ENCODE results near the gene FBRSL1.
"Not testable (repeated sequence)": the region's sequence is repeated elsewhere in the genome, so short reads cannot be mapped to it uniquely, and the experiment has no call there.

Gene FBRSL1

DNA sequence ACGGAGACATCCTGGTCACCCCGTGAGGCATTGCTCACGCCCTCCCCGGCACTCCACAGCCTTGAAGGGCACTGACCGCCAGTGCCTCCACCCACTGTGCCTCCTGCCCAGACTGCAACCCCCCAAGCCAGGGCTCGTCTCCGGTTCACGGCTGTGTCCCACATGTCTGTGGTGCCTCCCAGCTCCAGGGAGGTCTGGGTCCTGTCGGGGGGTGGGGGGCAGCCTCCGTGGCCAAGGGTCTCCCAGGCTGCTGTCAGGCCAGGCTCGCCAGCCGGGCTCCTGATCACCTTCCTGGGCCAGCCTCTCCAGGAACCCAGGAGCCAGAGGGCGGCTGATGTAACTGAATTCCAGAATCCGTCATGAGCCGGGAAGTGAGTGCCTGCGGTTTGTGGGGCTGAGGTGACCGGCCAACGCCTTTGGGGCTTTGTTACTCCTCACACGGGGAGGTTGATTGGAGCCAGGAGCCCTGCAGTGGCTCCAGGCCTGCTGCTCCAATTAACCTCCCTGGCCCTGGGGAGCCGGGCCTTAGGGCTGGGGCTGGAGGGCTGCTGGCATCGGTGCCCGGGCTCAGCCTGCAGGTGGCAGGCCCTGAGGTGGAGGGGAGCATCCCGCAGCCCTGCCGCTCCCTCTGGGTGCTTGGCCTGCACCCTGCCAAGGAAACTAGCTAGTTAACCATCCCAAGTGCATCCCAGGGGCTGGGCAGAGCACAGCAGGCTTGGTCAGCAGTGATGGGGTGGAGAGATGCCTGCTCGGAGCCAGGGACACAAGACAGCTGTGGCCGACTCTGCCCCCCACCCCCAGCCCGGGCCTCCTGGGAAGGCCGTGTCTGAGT lies 36.4 kb upstream of the FBRSL1 start:
- DNase-seq (ENCODE audit: low read depth in 2 of 2): no peak

DNA sequence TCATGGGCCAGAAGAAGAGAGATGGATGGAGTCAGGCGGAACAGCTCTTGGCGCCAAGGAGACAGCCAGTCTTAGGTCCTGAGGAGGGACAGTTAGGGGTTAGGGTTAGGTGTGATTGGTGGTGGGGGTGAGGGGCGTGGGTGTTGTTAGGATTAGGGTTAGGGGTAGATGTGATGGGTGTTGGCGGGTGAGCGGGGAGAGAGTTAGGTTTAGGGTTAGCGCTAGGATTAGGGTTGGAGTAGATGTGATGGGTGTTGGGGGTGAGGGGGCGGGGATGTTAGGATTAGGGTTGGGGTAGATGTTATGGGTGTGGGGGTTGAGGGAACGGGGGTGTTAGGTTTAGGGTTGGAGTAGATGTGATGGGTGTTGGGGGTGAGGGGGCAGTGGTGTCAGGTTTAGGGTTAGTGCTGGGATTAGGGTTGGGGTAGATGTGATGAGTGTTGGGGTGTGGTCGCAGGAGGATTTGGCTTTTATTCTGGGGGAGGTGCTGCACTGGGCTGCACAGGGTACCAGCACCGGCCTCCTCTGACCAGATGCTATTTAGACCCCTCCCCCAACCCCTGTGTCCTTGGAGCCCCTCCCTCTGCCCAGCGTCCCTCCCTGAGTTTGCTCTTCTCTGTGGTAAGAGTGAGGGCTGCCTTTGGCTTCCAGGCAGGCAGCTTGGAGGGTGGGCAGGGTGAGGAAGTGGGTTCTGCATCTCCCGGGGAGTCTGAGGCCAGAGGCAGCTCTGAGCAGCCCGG lies 35.6 kb upstream of the FBRSL1 start:
- DNase-seq (ENCODE audit: low read depth in 2 of 2): no peak

DNA sequence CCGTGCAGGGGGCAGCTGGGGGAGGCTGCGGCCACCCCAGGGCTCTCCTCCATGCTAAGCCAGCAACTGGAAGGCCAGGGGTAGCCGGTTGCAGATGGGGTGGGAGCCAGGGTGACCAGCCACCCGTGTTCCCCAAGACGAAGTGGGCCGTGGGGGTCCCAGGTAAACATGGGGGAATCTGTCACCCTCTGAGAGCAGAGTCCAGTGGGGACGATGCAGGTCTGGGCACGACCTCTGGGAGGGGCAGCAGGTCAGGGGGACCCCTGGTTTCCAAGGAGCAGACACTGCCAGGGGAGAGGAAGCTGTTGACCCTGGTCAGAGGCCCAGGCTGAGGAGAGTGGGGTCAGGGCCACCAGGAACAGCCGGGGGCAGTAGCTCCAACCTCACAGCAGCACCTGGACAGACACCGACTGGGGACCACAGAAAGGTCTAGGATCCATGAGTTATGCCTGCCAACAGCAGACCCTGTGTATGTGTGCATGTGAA lies 35.0 kb upstream of the FBRSL1 start:
- no peak for DNase-seq (ENCODE audit: low read depth in 2 of 2)

DNA sequence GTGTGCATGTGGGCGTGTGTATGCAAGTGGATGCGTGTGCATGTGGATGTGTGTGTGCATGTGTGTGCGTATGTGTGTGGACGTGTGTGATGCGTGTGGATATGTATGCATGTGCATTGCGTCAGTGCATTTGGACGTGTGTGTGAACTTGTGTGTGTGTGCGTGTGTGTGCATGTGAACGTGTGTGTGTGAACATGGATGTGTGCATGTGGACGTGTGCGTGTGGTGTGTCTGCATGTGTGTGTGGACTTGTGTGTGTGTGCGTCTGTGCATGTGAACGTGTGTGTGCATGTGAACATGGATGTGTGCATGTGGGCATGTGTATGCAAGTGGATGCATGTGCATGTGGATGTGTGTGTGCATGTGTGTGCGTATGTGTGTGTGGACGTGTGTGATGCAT lies 34.4 kb upstream of the FBRSL1 start:
- DNase-seq (ENCODE audit: low read depth in 2 of 2): no peak

GRCh38 chr12:132456186-132456943 lies 33.6 kb upstream of the FBRSL1 start:
- DNase-seq (ENCODE audit: low read depth in 2 of 2): no peak

DNA sequence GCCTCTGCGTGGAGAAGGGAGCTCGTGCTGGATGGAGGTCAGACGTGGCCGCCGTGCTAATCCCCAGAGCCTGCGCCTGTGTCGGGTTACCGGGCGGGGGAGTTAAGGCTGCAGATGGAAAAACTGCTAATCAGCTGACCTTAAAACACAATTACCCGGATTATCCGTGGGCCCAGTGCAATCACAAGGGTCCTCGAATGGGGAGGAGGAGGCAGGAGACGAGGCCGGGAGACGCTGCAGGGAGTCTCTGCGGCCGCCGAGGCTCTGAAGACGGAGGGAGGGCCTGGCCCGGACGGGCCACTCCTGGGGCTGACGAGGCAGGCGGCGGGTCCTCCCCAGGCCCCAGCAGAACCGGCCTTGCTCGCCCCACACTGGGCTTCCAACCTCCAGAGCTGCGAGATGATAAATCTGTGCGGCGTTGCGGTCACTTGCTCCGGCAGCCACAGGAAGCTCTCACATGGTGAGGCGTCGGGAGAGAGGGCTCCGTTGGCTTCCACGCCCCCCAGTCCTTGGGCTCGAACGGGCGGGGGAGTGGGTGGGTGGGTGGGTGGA lies 32.9 kb upstream of the FBRSL1 start:
- no peak for DNase-seq (ENCODE audit: low read depth in 2 of 2)

DNA sequence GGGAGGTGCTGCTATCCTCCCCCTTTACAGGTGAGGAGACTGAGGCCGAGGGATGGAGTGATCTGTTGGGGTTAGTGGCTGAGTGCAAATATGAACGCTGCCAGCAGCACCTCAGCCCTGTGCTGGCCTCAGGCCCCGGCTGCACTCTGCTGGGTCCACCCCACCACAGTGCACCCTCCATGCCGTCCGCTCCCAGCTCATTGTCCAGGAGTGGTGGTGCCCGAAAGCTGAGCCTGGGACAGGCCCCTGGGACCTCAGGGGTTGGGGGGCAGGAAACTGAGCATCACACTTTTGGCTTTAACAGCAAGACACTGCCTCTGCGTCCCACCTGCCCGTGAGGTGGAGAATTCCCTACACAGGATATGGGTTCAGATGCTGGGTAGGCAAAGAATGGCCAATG lies 31.5 kb upstream of the FBRSL1 start:
- no peak for DNase-seq (ENCODE audit: low read depth in 2 of 2)

- DNase-seq (ENCODE audit: low read depth in 2 of 2): no peak
Measured at GRCh38 chr12:132458846-132459641, 30.9 kb upstream of the FBRSL1 start.

- no peak for DNase-seq (ENCODE audit: low read depth in 2 of 2)
Measured at GRCh38 chr12:132460571-132460970, 29.4 kb upstream of the FBRSL1 start.

DNA sequence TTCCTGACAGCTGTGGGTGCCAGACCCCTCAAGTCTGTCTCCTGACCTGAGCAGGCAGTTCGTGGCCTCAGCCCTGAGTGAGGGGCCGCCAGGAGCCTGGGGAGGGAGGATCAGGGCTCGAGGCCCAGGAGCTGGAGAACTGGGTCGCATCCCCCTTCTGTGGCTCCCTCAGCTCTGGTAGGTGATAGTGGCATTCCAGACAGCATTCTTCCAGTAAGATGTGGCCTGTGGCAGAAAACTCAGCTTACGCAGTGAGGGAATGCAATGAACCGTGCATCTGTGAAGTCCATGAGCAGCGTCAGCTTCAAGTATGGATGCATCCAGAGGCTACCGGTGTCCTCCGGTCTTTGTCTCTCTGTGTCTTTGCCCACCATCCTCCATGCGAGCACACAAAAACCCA lies 28.4 kb upstream of the FBRSL1 start:
- no peak for DNase-seq (ENCODE audit: low read depth in 2 of 2)

DNA sequence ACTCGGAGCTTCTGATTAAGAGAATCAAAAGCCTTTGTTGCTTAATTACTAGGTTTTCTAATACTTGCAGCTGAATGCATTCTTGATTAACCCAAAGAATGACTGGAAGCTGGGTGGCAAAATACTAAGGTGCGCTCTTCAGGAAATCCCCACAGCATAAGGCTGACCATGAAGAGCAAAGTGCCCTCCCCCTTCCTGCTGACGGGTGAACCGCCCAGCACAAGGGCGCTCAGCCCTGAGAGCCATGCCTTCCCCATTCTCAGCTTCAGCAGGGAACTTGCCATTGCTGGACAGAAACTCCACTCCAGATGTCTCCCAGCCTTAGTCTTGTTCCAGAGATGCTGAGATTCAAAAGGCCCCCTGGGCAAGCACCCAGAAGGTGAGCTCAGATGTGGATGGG lies 27.2 kb upstream of the FBRSL1 start:
- no peak for DNase-seq (ENCODE audit: low read depth in 2 of 2)

DNA sequence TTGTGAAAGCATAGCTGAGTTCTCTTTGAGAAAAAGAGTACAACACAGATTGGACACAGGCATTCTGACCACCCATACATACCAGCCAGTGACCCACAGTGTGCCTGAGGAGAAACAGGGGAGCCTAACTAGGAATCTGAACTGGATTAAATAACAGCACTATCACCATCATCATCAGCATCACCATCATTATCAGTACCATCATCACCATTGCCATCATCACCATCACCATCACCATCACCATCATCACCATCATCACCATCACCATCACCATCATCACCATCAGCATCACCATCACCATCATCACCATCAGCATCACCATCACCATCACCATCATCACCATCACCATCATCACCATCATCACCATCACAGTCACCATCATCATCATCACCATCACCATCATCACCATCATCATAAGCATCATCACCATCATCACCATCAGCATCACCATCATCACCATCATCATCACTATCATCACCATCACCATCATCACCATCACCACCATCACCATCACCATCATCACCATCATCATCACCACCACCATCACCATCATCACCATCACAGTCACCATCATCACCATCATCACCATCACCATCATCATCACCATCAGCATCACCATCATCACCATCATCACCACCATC lies 26.5 kb upstream of the FBRSL1 start:
- DNase-seq (ENCODE audit: low read depth in 2 of 2): not testable (repeated sequence)

DNA sequence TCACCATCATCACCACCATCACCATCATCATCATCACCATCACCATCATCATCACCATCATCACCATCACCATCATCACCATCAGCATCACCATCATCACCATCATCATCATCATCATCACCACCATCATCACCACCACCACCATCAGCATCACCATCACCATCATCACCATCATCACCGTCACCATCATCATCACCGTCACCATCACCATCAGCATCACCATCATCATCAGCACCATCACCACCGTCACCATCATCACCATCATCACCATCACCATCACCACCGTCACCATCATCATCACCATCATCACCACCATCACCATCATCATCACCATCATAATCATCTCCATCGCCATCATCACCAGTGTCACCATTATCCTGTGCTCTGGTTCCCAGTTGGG lies 25.6 kb upstream of the FBRSL1 start:
- not testable (repeated sequence) for DNase-seq (ENCODE audit: low read depth in 2 of 2)

DNA sequence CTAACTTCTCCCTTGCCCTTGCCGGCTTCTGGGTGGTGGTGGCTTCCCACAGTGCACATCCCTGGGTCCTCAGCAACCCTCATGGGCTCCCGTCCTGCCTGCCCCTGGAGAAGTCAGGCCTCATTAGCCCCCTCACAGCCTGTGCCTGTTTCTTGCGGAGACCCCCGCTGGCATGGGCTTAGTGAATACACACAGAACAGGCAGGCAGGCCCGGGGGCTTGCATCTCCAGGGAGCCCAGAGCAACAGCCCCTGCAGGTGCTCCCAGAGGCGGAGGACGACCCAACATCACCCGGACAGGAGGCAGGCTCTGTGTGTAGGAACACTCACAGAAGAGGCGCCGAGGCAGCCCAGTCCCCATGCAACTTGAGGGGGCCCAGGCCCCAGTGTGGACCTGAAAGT lies 25.1 kb upstream of the FBRSL1 start:
- DNase-seq (ENCODE audit: low read depth in 2 of 2): no peak

DNA sequence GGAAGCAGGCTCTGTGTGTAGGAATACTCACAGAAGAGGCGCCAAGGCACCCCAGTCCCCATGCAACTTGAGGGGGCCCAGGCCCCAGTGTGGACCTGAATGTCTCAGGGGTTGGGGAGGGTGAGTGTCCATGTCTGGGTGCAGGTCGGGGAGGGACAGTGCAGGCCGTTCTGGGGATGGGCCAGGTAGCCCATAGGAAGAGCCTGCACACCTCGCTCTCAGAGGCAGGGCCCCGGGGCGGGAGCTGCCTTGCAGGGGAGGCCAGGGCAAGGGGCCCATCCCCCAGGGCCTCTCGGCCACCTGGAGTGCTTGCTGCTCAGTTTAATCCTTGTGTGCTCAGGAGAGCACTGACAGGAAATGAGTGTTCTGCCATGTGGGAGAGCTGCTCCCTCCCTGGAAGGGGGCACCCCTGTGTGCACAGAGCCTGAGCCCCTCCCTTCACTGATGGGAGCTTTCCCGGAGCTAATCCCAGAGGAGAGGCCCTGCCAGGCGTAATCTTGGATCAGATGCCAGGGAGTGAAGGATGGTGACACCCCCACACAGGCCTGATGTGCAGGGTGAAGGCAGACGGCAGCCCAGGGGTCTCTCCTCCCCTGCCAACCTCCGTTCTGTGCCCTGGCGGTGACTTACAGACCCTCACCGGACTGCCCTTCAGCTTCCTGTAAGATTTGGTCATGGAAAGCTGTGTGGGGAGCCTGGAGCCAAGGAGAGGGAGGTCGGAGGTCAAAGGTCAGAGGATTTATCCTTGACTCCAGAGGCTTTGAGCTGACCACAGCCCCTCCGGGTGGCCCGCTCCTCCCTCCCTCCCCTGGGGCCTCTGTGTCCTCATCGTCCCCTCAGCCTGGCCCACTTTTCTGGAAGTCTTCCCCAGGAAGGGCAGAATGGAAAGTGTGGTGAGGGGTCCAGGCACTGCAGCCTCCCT lies 24.4 kb upstream of the FBRSL1 start:
- no peak for DNase-seq (ENCODE audit: low read depth in 2 of 2)

DNA sequence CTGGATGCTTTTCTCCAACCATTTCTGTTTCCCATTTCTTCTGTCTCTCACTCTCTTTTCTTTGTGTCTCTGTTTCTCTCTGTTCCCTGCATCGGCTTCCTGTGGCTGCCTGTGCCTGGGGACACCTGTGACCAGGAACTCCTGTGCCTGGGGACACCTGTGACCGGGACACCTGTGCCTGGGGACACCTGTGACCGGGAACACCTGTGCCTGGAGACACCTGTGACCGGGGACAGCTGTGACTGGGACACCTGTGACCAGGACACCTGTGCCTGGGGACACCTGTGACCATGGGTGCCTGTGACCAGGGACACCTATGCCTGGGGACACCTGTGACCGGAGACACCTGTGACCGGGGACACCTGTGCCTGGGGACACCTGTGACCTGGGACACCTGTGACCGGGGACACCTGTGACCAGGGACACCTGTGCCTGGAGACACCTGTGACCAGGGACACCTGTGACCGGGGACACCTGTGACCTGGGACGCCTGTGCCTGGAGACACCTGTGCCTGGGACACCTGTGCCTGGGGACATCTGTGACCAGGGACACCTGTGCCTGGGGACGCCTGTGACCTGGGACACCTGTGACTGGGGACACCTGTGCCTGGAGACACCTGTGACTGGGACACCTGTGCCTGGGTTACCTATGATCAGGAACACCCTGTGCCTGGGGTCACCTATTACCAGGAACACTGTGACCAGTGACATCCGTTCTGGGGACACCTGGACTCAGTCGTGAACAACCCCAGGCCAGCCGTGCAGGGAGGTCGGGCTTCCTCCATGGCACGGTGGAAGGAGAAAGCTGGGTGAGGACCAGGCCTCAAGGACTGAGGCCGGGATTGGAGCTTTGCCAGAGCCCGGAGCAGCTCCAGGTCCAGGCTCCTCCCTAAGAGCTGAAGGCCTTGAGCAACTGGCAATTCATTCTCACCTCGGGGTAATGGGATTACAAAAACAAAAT lies 23.4 kb upstream of the FBRSL1 start:
- DNase-seq (ENCODE audit: low read depth in 2 of 2): no peak

DNA sequence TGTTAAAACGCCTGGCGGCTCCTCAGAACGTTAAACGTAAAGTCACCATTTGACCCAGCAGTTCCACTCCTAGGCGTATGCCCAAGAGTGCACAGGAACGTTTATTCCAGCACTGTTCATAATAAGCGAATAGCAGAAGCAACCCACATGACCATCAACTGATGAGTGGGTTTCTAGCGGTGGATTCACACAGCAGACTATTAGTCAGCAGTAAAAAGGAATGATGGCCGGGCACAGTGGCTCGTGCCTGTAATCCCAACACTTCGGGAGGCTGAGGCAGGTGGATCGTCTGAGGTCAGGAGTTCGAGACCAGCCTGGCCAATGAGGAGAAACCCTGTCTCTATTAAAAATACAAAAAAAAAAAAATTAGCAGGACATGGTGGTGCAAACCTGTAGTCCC lies 22.4 kb upstream of the FBRSL1 start:
- no peak for DNase-seq (ENCODE audit: low read depth in 2 of 2)

GRCh38 chr12:132469423-132469822 lies 20.5 kb upstream of the FBRSL1 start:
- DNase-seq (ENCODE audit: low read depth in 2 of 2): no peak
